Epithelial cell of esophagus (primary cell): ENCODE measurements around the gene NFIA.
A peak's percentile ranks its signal among the peaks of the same experiment; 100 is the strongest.

Experiments
- DNase-seq: peaks from one replicate; pipeline ENCODE4 v3.0.0; 2010; ENCODE audit warnings: low read depth
- H3K4me3 ChIP-seq: 2 replicates; pipeline ENCODE4 v1.5.1; 2011; ENCODE audit warnings: mild to moderate bottlenecking, low read length, control low read depth
- CTCF ChIP-seq: IDR thresholded peaks from 2 replicates; pipeline ENCODE4 v1.5.1; 2011; ENCODE audit warnings: low read depth, mild to moderate bottlenecking, low read length, control low read depth, inconsistent platforms; ENCODE audit not compliant: insufficient read depth; ENCODE audit errors: missing control alignments

The NFIA gene

GRCh38 chr1:61370913-61371279 lies 288.5 kb downstream of the NFIA start:
- no peak for TF ChIP-seq CTCF
- no peak overlapping the region for H3K4me3 ChIP-seq
- no peak for DNase-seq

- TF ChIP-seq CTCF, result no peak
- no peak for DNase-seq
- no peak overlapping the region for H3K4me3 ChIP-seq
These were observed 290.6 kb downstream of the NFIA start for GRCh38 chr1:61372944-61373343.

GRCh38 chr1:61374156-61374555 lies 291.8 kb downstream of the NFIA start:
- no peak for DNase-seq
- TF ChIP-seq CTCF, result no peak
- no peak overlapping the region for H3K4me3 ChIP-seq

- no peak for TF ChIP-seq CTCF
- H3K4me3 ChIP-seq, result no peak overlapping the region
These were observed 292.9 kb downstream of the NFIA start for GRCh38 chr1:61375082-61375880.

GRCh38 chr1:61376151-61376550 lies 293.8 kb downstream of the NFIA start:
- no peak for DNase-seq
- no peak overlapping the region for H3K4me3 ChIP-seq
- TF ChIP-seq CTCF, result no peak

More at GRCh38 chr1:61375082-61375880, 292.9 kb downstream of the NFIA start:
- peak; percentile 64 for DNase-seq

GRCh38 chr1:61377242-61377958 lies 295.0 kb downstream of the NFIA start:
- DNase-seq, result no peak
- no peak for TF ChIP-seq CTCF
- H3K4me3 ChIP-seq, result no peak overlapping the region
